Smooth muscle cell (in vitro differentiated cells): Measurements from ENCODE around the gene VPS45. TPM values are rescaled to one million over a fixed set of nuclear protein-coding genes. Genes with fewer than 3 reads are reported as not detected.

Source experiments
- DNase-seq: peaks from one replicate; lab custom pipeline; 2025; ENCODE audit not compliant: unreplicated experiment; lab: John Stamatoyannopoulos, UW
- H2AFZ ChIP-seq: fragments of 200-600 bp; sonication (generic); 2 replicates; pipeline ENCODE4 v1.6.0; 2016; ENCODE audit warnings: antibody characterized with exemption, low read depth, mild to moderate bottlenecking
- H3F3A ChIP-seq: fragments of 200-600 bp; sonication (generic); 2 replicates; pipeline ENCODE4 v1.6.0; 2017; ENCODE audit warnings: antibody characterized with exemption, low read depth
- H3K27ac ChIP-seq: fragments of 200-600 bp; sonication (generic); 2 replicates; pipeline ENCODE4 v1.5.1; 2016; ENCODE audit warnings: low read depth, mild to moderate bottlenecking
- H3K27me3 ChIP-seq: fragments of 200-600 bp; sonication (generic); 2 replicates; pipeline ENCODE4 v1.6.1; 2016; ENCODE audit warnings: low read depth, mild to moderate bottlenecking
- H3K36me3 ChIP-seq: fragments of 200-600 bp; sonication (generic); 2 replicates; pipeline ENCODE4 v1.5.1; 2016; ENCODE audit warnings: low read depth
- H3K4me1 ChIP-seq: fragments of 200-600 bp; sonication (generic); 2 replicates; pipeline ENCODE4 v1.5.1; 2016; ENCODE audit warnings: low read depth
- H3K4me2 ChIP-seq: fragments of 200-600 bp; sonication (generic); 2 replicates; pipeline ENCODE4 v1.6.0; 2016; ENCODE audit warnings: mild to moderate bottlenecking
- H3K4me3 ChIP-seq: fragments of 200-600 bp; sonication (generic); 2 replicates; pipeline ENCODE4 v1.5.1; 2016; ENCODE audit warnings: mild to moderate bottlenecking
- H3K79me2 ChIP-seq: fragments of 200-600 bp; sonication (generic); 2 replicates; pipeline ENCODE4 v1.6.0; 2016; ENCODE audit warnings: low read depth, mild to moderate bottlenecking
- H3K9ac ChIP-seq: fragments of 200-600 bp; sonication (generic); 2 replicates; pipeline ENCODE4 v1.6.0; 2016; ENCODE audit warnings: low read depth
- H3K9me3 ChIP-seq: fragments of 200-600 bp; sonication (generic); replicated peaks from 2 replicates; pipeline ENCODE4 v1.5.1; 2016; ENCODE audit warnings: low read depth
- H4K20me1 ChIP-seq: fragments of 200-600 bp; sonication (generic); 2 replicates; pipeline ENCODE4 v1.6.0; 2016; ENCODE audit warnings: low read depth
- WGBS: methylation state at CpG from one replicate; pipeline ENCODE4 v1.1.7; 2016; ENCODE audit warnings: low lambda C conversion rate; 5-methylcytosine and 5-hydroxymethylcytosine counted together
- polyA plus RNA-seq: library from polyadenylated mRNA; unstranded; fragments of >200 nt; fragmentation: Nextera tagmentation; extraction: Ambion mirVana; gene quantifications from 2 replicates; pipeline ENCODE4 v1.2.1, GENCODE V29; 2016
- total RNA-seq: library from RNA; depleted of rRNA; stranded (reverse); fragments of >200 nt; gene quantifications from 2 replicates; pipeline ENCODE4 v1.2.3, GENCODE V29; 2014
- TF ChIP-seq, protein P1 (sequence below): fragments of 200-600 bp; sonication (generic); IDR thresholded peaks from 2 replicates; pipeline ENCODE4 v1.5.1; 2017; ENCODE audit warnings: borderline replicate concordance, mild to moderate bottlenecking, antibody characterized with exemption; ENCODE audit not compliant: insufficient read depth, poor library complexity, severe bottlenecking

The VPS45 gene, protein sequence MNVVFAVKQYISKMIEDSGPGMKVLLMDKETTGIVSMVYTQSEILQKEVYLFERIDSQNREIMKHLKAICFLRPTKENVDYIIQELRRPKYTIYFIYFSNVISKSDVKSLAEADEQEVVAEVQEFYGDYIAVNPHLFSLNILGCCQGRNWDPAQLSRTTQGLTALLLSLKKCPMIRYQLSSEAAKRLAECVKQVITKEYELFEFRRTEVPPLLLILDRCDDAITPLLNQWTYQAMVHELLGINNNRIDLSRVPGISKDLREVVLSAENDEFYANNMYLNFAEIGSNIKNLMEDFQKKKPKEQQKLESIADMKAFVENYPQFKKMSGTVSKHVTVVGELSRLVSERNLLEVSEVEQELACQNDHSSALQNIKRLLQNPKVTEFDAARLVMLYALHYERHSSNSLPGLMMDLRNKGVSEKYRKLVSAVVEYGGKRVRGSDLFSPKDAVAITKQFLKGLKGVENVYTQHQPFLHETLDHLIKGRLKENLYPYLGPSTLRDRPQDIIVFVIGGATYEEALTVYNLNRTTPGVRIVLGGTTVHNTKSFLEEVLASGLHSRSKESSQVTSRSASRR
- 44.7 and 49.6 TPM in 2 replicates for total RNA-seq
- 28.6 and 30.2 TPM in 2 replicates for polyA plus RNA-seq

DNA sequence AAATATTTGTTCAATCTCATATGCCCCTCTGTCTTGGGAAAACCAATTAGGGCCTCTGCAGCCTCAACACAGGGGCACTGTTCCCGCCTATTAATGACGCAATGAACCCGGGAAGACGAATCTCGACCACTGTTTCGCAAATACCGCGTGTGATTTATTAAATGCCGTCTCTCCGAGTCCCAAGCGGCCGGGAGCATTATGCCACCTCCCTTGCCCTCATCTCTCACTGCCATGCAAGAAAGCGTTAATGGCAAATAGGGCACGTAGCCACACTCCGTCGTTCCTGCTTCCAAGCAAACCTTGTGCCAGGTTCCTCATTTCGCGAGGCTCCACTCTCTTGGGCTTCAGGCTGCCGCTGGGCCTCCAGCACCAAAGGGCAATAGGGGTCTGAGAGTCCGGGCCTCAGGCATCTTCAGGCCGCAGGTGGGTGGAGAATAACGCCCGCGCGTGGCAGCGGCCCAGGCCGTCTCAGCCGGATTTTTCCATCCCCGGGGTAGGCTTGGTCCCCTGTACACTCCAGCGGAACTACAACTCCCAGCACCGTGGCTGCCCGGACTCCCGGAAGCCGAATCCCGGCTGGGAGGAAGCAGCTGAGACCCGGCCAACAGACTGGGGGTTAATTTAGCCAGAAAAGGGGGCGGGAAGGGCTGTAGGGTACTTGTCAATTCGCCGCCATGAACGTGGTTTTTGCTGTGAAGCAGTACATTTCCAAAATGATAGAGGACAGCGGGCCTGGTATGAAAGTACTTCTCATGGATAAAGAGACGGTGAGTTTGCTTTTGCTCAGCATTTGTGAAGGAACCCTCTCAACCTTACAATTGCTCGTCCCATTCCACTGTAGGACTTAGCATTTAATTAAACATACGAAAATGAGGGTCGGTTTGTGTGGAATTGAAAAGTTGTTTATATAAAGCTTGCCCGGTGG is at the start of gene VPS45:
VPS45 (plus strand) TSS at position 593 of the 925 bp plus-strand sequence; CDS start at position 675, 82 bp downstream.
- Histone ChIP-seq H3K36me3 (no peaks in the 10 kb centered on the region), H3K4me1 (peaks cover 19% of the 10 kb centered on the region), H3K9me3 (no peaks in the 10 kb centered on the region), H3K27me3 (no peaks in the 10 kb centered on the region), H2AFZ (peak within 1 kb of the TSS; percentile 99), H3K9ac (peak within 1 kb of the TSS; percentile 86), H3K79me2 (peaks cover 25% of the 10 kb centered on the region), H3K4me2 (peak within 1 kb of the TSS; percentile 95), H3F3A (no peaks in the 10 kb centered on the region), H3K27ac (peak within 1 kb of the TSS; percentile 93), H3K4me3 (peak within 1 kb of the TSS; percentile 87), H4K20me1 (no peaks in the 10 kb centered on the region)
- DNase-seq = peak; percentile 66
- WGBS = 1% methylated on average over 46 of the region's 46 CpGs
- TF ChIP-seq, protein P1, sequence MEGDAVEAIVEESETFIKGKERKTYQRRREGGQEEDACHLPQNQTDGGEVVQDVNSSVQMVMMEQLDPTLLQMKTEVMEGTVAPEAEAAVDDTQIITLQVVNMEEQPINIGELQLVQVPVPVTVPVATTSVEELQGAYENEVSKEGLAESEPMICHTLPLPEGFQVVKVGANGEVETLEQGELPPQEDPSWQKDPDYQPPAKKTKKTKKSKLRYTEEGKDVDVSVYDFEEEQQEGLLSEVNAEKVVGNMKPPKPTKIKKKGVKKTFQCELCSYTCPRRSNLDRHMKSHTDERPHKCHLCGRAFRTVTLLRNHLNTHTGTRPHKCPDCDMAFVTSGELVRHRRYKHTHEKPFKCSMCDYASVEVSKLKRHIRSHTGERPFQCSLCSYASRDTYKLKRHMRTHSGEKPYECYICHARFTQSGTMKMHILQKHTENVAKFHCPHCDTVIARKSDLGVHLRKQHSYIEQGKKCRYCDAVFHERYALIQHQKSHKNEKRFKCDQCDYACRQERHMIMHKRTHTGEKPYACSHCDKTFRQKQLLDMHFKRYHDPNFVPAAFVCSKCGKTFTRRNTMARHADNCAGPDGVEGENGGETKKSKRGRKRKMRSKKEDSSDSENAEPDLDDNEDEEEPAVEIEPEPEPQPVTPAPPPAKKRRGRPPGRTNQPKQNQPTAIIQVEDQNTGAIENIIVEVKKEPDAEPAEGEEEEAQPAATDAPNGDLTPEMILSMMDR = no peak

DNA sequence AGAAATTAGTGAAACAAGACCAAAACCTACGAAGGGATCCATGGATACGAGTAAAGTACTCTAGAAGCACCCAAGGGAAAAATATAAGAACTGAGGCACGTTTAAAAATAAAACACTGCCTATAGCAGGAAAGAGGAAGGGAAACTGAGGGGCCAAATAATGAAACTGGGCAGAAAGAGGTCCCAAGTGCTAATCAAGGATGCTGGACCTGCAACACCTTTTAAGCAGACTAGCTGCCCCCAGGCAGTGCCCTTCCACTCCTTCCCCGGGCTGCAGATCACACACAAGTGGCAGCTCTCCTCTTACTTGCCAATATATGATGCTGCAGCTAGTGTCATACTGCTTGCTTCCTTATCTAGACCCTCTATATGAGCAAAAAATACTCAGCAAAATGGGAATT is 49.4 kb upstream of the VPS45 start:
- Histone ChIP-seq H3K4me2 (no peak overlapping the region), H3K4me3 (no peak overlapping the region), H3K27me3 (no peaks in the 10 kb centered on the region), H3K36me3 (no peaks in the 10 kb centered on the region), H3F3A (no peaks in the 10 kb centered on the region), H3K27ac (no peak overlapping the region), H3K9ac (no peak overlapping the region), H3K4me1 (no peaks in the 10 kb centered on the region), H3K9me3 (no peaks in the 10 kb centered on the region), H3K79me2 (no peaks in the 10 kb centered on the region), H2AFZ (no peak overlapping the region), H4K20me1 (no peaks in the 10 kb centered on the region)
- DNase-seq = no peak
- TF ChIP-seq, protein P1 = no peak
- WGBS = 94% methylated on average over 4 of the region's 4 CpGs

DNA sequence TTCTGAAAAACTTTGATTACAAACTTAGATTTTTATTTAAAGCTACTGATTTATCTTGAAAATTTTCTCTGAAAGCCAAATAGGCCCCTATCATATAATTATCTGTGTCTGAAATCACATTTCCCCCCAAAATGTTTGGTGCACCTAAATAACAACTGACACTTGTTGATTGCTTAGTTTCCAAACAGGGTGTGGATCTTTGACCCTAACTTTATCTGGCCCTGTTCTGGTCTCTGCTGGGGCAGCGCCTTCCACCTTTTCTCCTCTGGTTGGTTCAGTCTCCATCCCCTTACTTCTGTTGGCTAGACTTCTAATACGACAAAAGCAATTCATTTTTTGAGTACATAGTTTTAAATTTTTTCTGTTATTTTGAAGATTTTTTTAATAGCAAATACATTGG is 46.9 kb upstream of the VPS45 start:
- no peak overlapping the region for H3K4me3 ChIP-seq
- no peaks in the 10 kb centered on the region for H4K20me1 ChIP-seq
- WGBS = 91% methylated on average over 2 of the region's 2 CpGs
- H3K27me3 ChIP-seq = no peaks in the 10 kb centered on the region
- no peaks in the 10 kb centered on the region for H3K36me3 ChIP-seq
- no peaks in the 10 kb centered on the region for H3K9me3 ChIP-seq
- no peak for DNase-seq
- no peak overlapping the region for H2AFZ ChIP-seq
- H3K79me2 ChIP-seq = no peaks in the 10 kb centered on the region
- TF ChIP-seq, protein P1 = no peak
- H3K4me2 ChIP-seq = no peak overlapping the region
- no peak overlapping the region for H3K27ac ChIP-seq
- no peaks in the 10 kb centered on the region for H3F3A ChIP-seq
- H3K4me1 ChIP-seq = no peaks in the 10 kb centered on the region
- no peak overlapping the region for H3K9ac ChIP-seq
